Epithelial cell of esophagus (primary cell): Measurements from ENCODE around the gene AKNA.

Experiments
- DNase-seq: peaks from one replicate; pipeline ENCODE4 v3.0.0; 2010; ENCODE audit warnings: low read depth
- H3K4me3 ChIP-seq: 2 replicates; pipeline ENCODE4 v1.5.1; 2011; ENCODE audit warnings: mild to moderate bottlenecking, low read length, control low read depth
- TF ChIP-seq, protein P1 (sequence below): IDR thresholded peaks from 2 replicates; pipeline ENCODE4 v1.5.1; 2011; ENCODE audit warnings: low read depth, mild to moderate bottlenecking, low read length, control low read depth, inconsistent platforms; ENCODE audit not compliant: insufficient read depth; ENCODE audit errors: missing control alignments

AKNA gene

DNA sequence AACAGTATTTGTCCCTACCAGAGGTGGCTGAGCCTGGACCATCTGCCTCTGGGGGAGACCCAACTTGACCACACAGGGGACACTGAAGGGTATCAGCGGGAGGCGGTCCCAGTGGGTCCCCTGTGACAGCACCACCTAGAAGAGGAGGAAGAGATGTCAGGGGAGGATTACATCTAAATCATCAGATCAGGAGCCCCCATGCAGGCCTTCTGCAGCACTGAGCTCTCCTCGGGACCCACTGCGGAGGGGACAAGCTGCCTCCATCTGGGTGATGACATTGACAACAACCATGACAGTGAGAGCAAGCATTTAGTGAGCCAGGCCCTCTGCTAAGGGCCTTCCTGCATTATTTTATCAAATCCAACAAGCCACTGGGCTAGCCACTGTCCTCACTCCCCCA lies 45.8 kb downstream of the AKNA start:
- TF ChIP-seq, protein P1, sequence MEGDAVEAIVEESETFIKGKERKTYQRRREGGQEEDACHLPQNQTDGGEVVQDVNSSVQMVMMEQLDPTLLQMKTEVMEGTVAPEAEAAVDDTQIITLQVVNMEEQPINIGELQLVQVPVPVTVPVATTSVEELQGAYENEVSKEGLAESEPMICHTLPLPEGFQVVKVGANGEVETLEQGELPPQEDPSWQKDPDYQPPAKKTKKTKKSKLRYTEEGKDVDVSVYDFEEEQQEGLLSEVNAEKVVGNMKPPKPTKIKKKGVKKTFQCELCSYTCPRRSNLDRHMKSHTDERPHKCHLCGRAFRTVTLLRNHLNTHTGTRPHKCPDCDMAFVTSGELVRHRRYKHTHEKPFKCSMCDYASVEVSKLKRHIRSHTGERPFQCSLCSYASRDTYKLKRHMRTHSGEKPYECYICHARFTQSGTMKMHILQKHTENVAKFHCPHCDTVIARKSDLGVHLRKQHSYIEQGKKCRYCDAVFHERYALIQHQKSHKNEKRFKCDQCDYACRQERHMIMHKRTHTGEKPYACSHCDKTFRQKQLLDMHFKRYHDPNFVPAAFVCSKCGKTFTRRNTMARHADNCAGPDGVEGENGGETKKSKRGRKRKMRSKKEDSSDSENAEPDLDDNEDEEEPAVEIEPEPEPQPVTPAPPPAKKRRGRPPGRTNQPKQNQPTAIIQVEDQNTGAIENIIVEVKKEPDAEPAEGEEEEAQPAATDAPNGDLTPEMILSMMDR, result no peak
- no peak overlapping the region for H3K4me3 ChIP-seq
- DNase-seq, result no peak

- TF ChIP-seq, protein P1, result no peak
- DNase-seq, result no peak
- H3K4me3 ChIP-seq, result no peak overlapping the region
Observed at GRCh38 chr9:114341152-114341830, 46.5 kb downstream of the AKNA start.

- TF ChIP-seq, protein P1, result peak; percentile 70
- DNase-seq, result peak; percentile 44
- H3K4me3 ChIP-seq, result no peak overlapping the region
Observed at GRCh38 chr9:114339130-114339908, 48.5 kb downstream of the AKNA start.

GRCh38 chr9:114338187-114338586 lies 49.6 kb downstream of the AKNA start:
- DNase-seq, result peak; percentile 40

GRCh38 chr9:114336699-114337395 lies 50.9 kb downstream of the AKNA start:
- TF ChIP-seq, protein P1, result no peak
- no peak overlapping the region for H3K4me3 ChIP-seq
- DNase-seq, result no peak

More at GRCh38 chr9:114338187-114338586, 49.6 kb downstream of the AKNA start:
- H3K4me3 ChIP-seq, result no peak overlapping the region
- TF ChIP-seq, protein P1, result no peak

GRCh38 chr9:114336157-114336556 lies 51.6 kb downstream of the AKNA start:
- H3K4me3 ChIP-seq, result no peak overlapping the region
- TF ChIP-seq, protein P1, result no peak
- DNase-seq, result no peak
